Femur (tissue), 1 donor: ENCODE results near the gene SREK1.

Experiments used
- DNase-seq: peaks from one replicate; pipeline ENCODE4 v3.0.0-alpha.2; 2017

SREK1 gene

GRCh38 chr5:66164044-66164790 is 20.1 kb downstream of the SREK1 start:
- DNase-seq: no peak

GRCh38 chr5:66168226-66168625 is 24.1 kb downstream of the SREK1 start:
- DNase-seq: no peak

GRCh38 chr5:66169534-66169933 is 25.4 kb downstream of the SREK1 start:
- no peak for DNase-seq

GRCh38 chr5:66170195-66170919 is 26.3 kb downstream of the SREK1 start:
- no peak for DNase-seq

GRCh38 chr5:66171349-66172344 is 27.5 kb downstream of the SREK1 start:
- DNase-seq: peak; percentile 20

- DNase-seq: no peak
These were observed 30.2 kb downstream of the SREK1 start for GRCh38 chr5:66174338-66174737.

- DNase-seq: no peak
These were observed 34.7 kb downstream of the SREK1 start for GRCh38 chr5:66178799-66179198.

GRCh38 chr5:66179297-66180051 is 35.4 kb downstream of the SREK1 start:
- no peak for DNase-seq

GRCh38 chr5:66180282-66181155 is 36.4 kb downstream of the SREK1 start:
- no peak for DNase-seq

GRCh38 chr5:66186108-66186507 is 42.0 kb downstream of the SREK1 start:
- no peak for DNase-seq

- no peak for DNase-seq
These were observed 49.3 kb downstream of the SREK1 start for GRCh38 chr5:66193419-66193818.

GRCh38 chr5:66197764-66198405 is 53.8 kb downstream of the SREK1 start:
- DNase-seq: no peak

GRCh38 chr5:66198837-66199236 is 54.7 kb downstream of the SREK1 start:
- no peak for DNase-seq

- DNase-seq: no peak
These were observed 59.4 kb downstream of the SREK1 start for GRCh38 chr5:66203531-66203930.

GRCh38 chr5:66206465-66206864 is 62.4 kb downstream of the SREK1 start:
- no peak for DNase-seq

GRCh38 chr5:66207800-66208561 is 63.9 kb downstream of the SREK1 start:
- no peak for DNase-seq

- DNase-seq: no peak
These were observed 65.2 kb downstream of the SREK1 start for GRCh38 chr5:66209350-66209749.

- no peak for DNase-seq
These were observed 65.7 kb downstream of the SREK1 start for GRCh38 chr5:66209794-66210193.

- no peak for DNase-seq
These were observed 69.4 kb downstream of the SREK1 start for GRCh38 chr5:66213533-66213932.

- DNase-seq: no peak
These were observed 78.4 kb downstream of the SREK1 start for GRCh38 chr5:66222455-66222854.
